ENCODE data around the gene DRD5. TPM values are rescaled to one million over a fixed set of nuclear protein-coding genes. Genes with fewer than 3 reads are reported as not detected.

Gene DRD5
- total and polyA plus RNA-seq, 2 donors (not counting 3 experiments of a cell fraction or from before 2014, with no cell fraction given): not detected

GRCh38 chr4:9816285-9816684 lies 34.9 kb downstream of the DRD5 start:
- DNase-seq (ENCODE audit: low read depth, low spot score): no peak
- TF ChIP-seq POLR2A (IDR thresholded peaks at IDR 0.05; ENCODE audit: low read depth, low read length) (no peak), GATA2 (IDR thresholded peaks at IDR 0.05; ENCODE audit: insufficient read depth, insufficient read length, low read depth, low read length) (no peak), MYC (IDR thresholded peaks at IDR 0.05; ENCODE audit: low read depth, low read length) (no peak), POLR2AphosphoS5 (IDR thresholded peaks at IDR 0.05; ENCODE audit: insufficient read depth, low read depth, low read length) (no peak)
- no peak for FAIRE-seq
- no peaks in the 10 kb centered on the region for H3K4me1 ChIP-seq (ENCODE audit: control insufficient read depth, extremely low read depth, insufficient read depth, low read length)
- no peaks in the 10 kb centered on the region for H3K79me2 ChIP-seq (ENCODE audit: control insufficient read depth, insufficient read depth, low read length)
- no peaks in the 10 kb centered on the region for H3K9me1 ChIP-seq (replicated peaks; ENCODE audit: control insufficient read depth, extremely low read depth, insufficient read depth, low read length)
- no peaks in the 10 kb centered on the region for H4K20me1 ChIP-seq (replicated peaks; ENCODE audit: control insufficient read depth, extremely low read depth, insufficient read depth, low read length)
- no peaks in the 10 kb centered on the region for H3K9me3 ChIP-seq (replicated peaks; ENCODE audit: control insufficient read depth, insufficient read depth, low read length)
- no peak overlapping the region for H2AFZ ChIP-seq (ENCODE audit: low read depth, low read length)
- H3K9ac ChIP-seq (replicated peaks; ENCODE audit: extremely low read depth, insufficient read depth, low read length): no peak overlapping the region
- no peaks in the 10 kb centered on the region for H3K36me3 ChIP-seq (ENCODE audit: control insufficient read depth in 2 of 2, extremely low read depth in 1 of 2, insufficient read depth in 2 of 2, low read length in 2 of 2)
- dilution Hi-C loops (cut with MboI; ENCODE audit: extremely low pct_ligation_motif_present, low sequenced_read_pairs): no loop called here
- no peak overlapping the region for H3K4me3 ChIP-seq (replicated peaks in 1 of 3; ENCODE audit: insufficient read depth in 1 of 3, low read depth in 1 of 3, low read length in 3 of 3)
- no peaks in the 10 kb centered on the region for H3K27me3 ChIP-seq (ENCODE audit: control insufficient read depth in 2 of 2, insufficient read depth in 2 of 2, low read length in 2 of 2)
- POLR2A ChIA-PET: no interaction called here
- H3K4me2 ChIP-seq (ENCODE audit: insufficient read depth, low read length): no peak overlapping the region
- CTCF ChIA-PET: no interaction called here
- no peak overlapping the region for H3K27ac ChIP-seq (ENCODE audit: insufficient read depth, low read depth, low read length)
- intact Hi-C loops (cut with micrococcal nuclease): no loop called here
- no TSS peak for BruUV-seq (replicated peaks)

GRCh38 chr4:9820343-9820742 lies 38.9 kb downstream of the DRD5 start:
- no peaks in the 10 kb centered on the region for H4K20me1 ChIP-seq (replicated peaks; ENCODE audit: control insufficient read depth, extremely low read depth, insufficient read depth, low read length)
- H3K27ac ChIP-seq (ENCODE audit: insufficient read depth, low read depth, low read length): no peak overlapping the region
- BruUV-seq (replicated peaks): no TSS peak
- intact Hi-C loops (cut with micrococcal nuclease): no loop called here
- H2AFZ ChIP-seq (ENCODE audit: low read depth, low read length): no peak overlapping the region
- POLR2A ChIA-PET: no interaction called here
- TF ChIP-seq CTCF (IDR thresholded peaks at IDR 0.05; ENCODE audit: extremely low read depth in 1 of 2, insufficient read depth in 1 of 2, low read depth in 1 of 2, low read length in 2 of 2) (no peak), EZH2 (IDR thresholded peaks at IDR 0.05; ENCODE audit: borderline replicate concordance, low read depth, low read length, severe bottlenecking) (no peak), POLR2A (IDR thresholded peaks at IDR 0.05; ENCODE audit: low read depth, low read length) (no peak), POLR2AphosphoS5 (IDR thresholded peaks at IDR 0.05; ENCODE audit: insufficient read depth, low read depth, low read length) (no peak), FOS (IDR thresholded peaks at IDR 0.05; ENCODE audit: borderline replicate concordance, insufficient read depth, low read length) (no peak), JUN (IDR thresholded peaks at IDR 0.05; ENCODE audit: borderline replicate concordance, insufficient read depth, insufficient read length, low read depth) (no peak)
- CTCF ChIA-PET: no interaction called here
- DNase-seq (ENCODE audit: low read depth, low spot score): no peak
- no peaks in the 10 kb centered on the region for H3K4me1 ChIP-seq (ENCODE audit: control insufficient read depth, extremely low read depth, insufficient read depth, low read length)
- H3K9me3 ChIP-seq (replicated peaks; ENCODE audit: control insufficient read depth, insufficient read depth, low read length): no peaks in the 10 kb centered on the region
- FAIRE-seq: no peak
- dilution Hi-C loops (cut with MboI; ENCODE audit: extremely low pct_ligation_motif_present, low sequenced_read_pairs): no loop called here
- H3K4me2 ChIP-seq (ENCODE audit: insufficient read depth, low read length): no peak overlapping the region
- no peaks in the 10 kb centered on the region for H3K9me1 ChIP-seq (replicated peaks; ENCODE audit: control insufficient read depth, extremely low read depth, insufficient read depth, low read length)
- no peak overlapping the region for H3K9ac ChIP-seq (replicated peaks; ENCODE audit: extremely low read depth, insufficient read depth, low read length)
- H3K36me3 ChIP-seq (ENCODE audit: control insufficient read depth in 2 of 2, extremely low read depth in 1 of 2, insufficient read depth in 2 of 2, low read length in 2 of 2): no peaks in the 10 kb centered on the region
- no peak overlapping the region for H3K4me3 ChIP-seq (replicated peaks in 1 of 3; ENCODE audit: insufficient read depth in 1 of 3, low read depth in 1 of 3, low read length in 3 of 3)
- no peaks in the 10 kb centered on the region for H3K27me3 ChIP-seq (ENCODE audit: control insufficient read depth in 2 of 2, insufficient read depth in 2 of 2, low read length in 2 of 2)
- no peaks in the 10 kb centered on the region for H3K79me2 ChIP-seq (ENCODE audit: control insufficient read depth, insufficient read depth, low read length)

Data from endothelial cell of umbilical vein (primary cell).